SH-SY5Y (cell line): ENCODE measurements around the gene GLI2.

Experiments used
- GATA2 ChIP-seq: IDR thresholded peaks from 2 replicates; pipeline ENCODE4 v1.6.1; 2011; ENCODE audit warnings: mild to moderate bottlenecking, low read depth, low read length
- GATA3 ChIP-seq: IDR thresholded peaks from 2 replicates; pipeline ENCODE4 v1.6.1; 2011; ENCODE audit warnings: low read depth, mild to moderate bottlenecking, low read length, moderate library complexity

The GLI2 gene

DNA sequence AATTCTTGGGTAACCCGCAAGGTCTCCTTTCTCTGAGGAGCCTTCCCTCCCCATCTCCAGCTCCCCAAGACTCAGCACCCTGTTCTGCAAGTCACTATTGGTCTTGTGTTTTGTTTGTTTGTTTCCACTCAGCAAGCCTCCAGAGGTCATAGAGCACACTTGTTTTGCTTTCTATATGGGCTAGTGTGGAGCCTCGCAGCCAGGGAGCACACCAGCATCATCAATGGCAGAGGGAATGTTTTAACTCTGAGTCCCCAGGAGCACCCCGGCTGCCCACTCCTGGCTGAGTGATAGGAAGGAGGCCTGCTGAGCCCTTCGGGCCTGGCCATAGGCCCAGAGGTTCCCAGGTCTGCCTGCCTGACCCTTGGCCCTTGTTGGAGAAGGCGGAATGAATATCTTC is 36.6 kb downstream of the GLI2 start:
- TF ChIP-seq GATA3 (no peak), GATA2 (no peak)

DNA sequence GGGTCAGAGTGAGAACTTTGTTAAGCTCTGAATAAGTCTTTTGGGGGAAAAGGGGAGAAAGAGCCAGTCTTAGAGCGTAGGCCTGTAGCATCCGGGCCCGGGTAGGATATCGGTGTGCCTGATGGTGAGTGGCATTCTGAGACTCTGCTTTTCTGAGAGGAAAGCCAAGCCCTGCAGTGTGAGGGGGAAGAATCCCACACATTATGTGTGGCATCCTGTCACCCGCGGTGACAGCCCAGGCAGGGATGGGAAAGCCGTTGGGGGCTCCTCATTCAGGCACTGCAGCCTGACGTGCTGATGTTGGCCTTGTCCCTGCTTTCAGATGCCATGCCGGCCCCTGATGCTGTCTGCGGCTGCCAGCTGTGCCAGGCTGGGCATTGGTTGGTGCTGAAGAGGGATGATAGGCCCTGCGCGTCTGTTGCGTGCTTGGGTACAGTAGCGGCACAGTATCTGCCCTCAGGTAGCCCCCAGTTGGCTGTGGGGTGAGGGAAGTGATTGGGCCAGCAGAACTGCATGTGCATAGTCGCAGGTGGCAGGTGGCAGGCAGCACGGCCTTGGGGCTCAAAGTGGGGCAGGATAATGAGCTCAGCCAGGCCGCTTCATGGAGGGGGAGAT is 37.6 kb downstream of the GLI2 start:
- no peak for TF ChIP-seq GATA2
- TF ChIP-seq GATA3 = no peak

DNA sequence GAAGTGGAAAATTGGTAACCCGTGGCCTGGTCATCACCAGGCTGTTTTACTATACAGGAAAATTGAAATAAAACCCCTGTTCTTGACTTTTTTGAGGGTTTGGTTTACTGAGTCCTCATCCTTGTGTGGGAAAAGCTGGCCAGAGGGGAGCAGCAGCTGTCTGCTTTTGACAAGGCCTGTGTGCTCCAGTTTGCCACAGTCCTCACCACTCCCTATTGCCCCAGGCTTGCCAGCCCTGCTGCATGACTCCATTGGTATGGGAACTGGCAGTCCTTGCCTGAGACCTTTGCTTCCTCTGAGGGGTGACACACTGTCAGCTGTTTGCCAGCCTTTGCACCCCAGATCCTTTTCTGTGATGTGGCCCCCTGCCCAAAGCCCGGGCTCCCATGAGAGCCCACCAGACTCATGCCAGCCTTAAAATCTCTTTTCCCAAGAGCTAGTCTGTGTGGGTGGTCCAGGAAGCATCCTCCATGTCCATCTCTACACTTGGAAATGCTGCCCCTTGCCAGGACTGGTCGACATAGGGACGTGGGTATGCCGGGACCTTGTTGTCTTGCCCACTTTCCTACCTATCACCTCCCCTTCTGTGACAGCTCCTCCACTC is 39.0 kb downstream of the GLI2 start:
- no peak for TF ChIP-seq GATA3

DNA sequence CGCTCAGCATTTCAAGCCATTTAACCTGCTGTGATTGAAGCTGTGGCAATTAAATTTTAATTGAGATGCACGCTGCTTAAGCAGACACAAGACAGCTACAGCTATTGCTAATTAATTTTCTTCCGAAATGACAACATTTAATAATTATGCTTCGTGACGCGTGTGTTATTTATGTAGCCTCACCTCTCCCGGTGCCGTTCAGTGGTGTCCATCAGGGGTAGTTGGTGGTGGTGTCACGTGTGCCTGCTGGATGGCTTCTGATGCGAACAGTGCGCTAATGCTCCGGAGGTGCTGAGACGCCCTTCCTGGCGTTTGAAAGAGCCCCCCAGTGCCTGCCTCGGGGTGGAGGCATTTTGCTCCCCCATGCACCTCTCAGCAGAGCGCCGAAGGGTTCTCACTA is 39.5 kb downstream of the GLI2 start:
- TF ChIP-seq GATA2 (no peak), GATA3 (no peak)

DNA sequence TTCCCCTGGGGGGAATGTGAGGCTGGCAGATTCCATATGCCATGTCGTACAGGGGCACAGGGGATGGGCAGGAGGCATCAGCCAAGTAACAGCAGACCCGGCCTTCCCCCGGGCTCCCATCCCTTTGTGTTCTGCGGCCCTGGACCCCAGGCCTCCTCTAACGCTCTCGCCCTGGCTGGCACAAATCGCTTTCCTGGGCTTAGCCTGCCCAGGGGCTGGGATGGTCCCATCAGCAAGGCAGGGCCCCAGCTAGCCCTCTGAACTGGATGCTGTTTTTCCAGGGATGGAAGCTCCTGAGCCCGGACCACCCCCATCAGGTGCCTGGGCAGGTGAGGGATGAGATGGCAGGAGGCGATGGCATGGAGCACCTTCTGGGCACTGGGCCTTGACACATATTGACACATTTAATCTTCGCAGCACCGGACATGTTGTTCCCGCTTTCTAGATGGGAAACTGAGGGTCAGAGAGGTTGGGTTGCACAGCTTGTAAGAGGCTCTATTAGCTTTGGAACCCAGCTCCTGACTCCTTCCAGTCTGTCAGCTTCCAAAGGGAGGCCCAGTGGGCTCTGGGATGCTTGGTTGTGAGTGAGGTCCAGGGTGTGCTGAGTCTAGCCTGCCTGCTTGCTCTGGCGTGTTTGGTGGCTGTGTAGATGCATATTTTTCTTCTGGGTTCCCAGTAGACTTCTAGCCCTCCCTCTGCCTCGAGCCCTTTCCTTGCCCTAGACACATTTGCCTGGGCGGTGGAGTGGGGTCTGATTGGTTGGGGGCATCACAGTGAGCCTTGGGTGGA is 40.3 kb downstream of the GLI2 start:
- TF ChIP-seq GATA2 (no peak), GATA3 (no peak)

DNA sequence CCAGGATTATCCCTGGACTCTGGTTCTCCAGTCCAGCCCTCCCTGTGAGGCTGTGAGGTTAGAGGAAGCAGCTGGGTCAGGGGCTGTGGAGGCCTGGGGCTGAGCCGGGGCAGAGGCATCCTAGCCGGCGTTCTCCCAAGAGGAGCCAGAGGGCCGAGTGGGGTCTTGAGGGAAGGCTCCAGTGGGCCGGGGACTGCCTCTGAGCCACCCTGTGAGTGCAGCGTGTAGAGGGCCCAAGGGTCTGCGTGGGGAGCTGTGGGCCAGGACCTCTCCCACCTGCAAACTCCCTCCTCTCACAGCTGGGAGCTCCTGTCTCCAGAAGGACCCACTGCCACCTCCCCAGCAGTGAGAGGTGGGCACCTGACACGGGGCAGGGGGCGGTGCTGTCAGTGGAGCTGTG is 41.0 kb downstream of the GLI2 start:
- TF ChIP-seq GATA3 = no peak
- no peak for TF ChIP-seq GATA2

DNA sequence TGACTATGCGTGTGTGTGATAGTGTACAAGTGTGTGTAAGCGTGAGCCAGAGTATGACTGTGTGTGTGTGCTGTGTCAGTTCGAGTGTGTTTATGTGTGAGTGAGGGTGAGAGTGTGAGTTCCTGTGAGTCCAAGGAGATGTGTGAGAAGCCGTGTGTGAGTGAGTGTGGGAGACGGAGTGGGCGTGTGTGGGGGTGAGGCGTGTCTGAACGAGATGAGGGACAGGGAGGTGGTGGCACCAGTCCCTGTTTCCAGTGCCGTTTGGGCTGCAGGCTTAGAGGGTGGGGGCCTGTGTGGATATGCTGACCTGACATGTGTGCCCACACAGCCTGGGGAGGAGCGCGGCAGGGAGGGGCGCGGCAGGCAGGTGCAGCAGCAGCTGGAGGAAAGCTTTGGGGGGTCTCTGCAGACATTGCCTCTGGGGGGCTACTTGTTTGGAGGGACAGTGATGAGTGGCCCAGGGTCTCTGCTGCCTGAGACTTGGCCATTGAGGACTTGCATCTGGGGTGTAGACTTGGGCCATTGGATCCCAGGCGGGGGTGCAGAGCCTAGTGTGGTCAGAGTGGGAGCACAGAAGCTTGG is 41.6 kb downstream of the GLI2 start:
- TF ChIP-seq GATA2 (no peak), GATA3 (no peak)

DNA sequence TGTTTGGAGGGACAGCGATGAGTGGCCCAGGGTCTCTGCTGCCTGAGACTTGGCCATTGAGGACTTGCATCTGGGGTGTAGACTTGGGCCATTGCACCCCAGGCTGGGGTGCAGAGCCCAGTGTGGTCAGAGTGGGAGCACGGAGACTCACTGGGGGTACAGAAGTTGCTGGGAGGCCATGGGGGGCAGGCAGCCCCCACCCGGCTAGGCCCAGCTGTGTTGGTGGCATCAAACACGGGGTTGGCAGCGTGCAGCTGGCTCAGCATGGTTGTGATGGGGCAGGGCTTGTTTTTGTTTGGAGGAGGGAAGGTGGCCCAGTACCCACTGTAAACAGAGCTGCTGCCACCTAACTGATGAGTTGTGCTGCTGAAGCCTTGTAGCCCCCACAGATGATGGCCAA is 42.1 kb downstream of the GLI2 start:
- no peak for TF ChIP-seq GATA2

DNA sequence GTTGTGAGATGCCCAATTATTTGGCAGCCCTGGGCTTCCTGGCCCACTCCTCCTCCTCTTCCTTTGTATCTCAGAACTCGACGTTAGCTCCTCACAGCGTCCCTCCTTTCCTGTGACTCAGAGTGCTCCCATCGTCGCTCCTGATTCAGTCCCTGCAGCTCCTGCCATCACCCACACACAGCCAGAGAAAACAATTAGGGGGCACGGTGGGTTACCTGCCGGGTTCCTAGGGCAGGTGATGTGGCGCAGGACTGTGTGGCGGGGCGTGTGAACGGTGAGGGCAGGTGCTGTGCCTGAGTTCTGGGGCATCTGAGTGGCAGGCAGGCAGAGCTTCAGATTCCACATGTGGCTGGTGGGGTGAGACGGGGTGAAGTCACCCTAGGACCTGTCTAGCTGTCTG is 42.6 kb downstream of the GLI2 start:
- TF ChIP-seq GATA2 = no peak
- no peak for TF ChIP-seq GATA3

DNA sequence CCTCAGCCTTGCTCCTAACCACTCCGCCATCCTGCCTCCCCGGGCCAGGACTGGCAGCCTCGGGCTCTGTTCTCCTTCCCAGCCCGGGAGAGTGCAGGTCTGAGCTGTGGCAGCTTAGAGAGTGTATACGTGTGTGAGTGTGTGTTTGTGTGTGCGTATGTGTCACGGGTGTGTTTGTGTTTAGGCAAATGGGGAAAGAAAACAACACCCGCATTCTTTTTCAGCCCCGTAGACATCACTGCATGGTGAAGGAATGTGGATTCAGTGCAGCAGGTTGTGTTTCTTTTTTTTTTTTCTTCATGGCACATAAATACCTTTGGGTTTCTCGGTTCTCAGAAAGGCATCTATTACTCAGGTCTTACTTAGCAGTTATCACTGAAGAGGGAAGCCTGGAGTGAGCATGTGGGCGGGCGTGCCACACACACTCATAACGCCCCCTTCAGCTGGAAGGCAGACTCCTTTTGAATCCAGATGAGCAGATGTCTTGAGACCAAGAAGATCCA is 44.2 kb downstream of the GLI2 start:
- TF ChIP-seq GATA2 (no peak), GATA3 (no peak)

DNA sequence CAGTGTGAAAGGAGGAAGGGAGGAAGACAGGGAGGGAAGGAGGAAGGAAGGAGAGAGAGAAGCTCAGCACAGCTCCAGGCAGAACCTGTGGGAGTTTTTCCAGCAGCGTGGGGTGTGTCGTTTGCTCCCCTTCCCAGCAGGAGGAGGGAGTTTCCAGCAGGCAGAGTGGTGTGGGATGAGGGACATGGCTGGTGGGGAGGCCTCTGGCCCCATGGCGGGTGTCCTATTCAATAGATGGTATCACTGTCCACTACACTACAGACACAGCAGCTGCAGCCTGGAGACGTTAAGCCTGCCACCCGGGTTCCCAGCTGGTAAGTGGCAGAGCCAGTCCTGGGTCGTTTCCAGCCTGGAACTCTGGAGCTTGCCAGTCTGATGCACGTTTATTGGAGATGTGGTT is 44.7 kb downstream of the GLI2 start:
- peak; percentile 94 for TF ChIP-seq GATA2
- TF ChIP-seq GATA3 = no peak

DNA sequence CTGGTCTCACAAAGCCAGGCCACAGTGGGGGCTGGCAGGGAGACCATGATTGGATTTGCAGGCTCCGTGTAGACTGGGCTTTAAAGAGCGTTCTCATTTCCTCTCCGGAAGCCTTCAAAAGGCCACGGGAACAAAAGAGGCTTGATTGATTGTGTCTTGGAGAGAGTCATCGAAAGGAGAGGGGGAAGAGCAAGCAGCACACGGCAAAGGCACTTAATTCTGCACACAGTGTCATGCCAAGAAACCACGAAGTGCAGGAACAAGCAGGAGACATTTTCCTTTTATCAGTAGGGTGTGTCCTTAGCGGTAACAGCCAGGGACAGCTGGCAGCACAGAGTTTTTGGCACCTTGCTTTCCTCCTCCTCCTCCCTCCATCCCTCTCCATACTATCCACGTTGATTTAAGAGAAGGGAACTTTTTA is 47.7 kb downstream of the GLI2 start:
- TF ChIP-seq GATA3 = no peak

DNA sequence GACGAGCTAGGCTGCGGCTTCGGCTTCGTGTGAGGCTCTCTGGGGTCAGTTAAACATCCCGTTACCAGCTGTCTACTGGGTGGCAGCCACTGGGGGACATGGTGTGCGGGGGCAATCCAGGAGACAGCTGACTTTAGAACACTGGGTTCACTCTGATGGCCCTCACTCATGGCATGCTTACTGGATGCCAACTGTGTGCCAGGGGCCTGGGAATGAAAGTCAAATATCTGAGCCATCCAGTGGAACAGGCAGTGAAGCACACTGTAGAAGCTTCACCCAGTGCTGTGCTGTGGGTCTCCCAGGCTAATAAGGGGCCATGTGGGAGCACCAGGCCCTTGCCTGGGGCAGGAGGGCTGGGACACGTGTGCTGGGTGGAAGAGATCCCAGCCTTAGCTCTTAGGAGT is 48.3 kb downstream of the GLI2 start:
- TF ChIP-seq GATA2 (no peak), GATA3 (no peak)
